Peyer's patch (tissue), 4 donors: ENCODE data around the gene LEMD1.

Experiments used
- POLR2A ChIP-seq, 2 donors: fragments of 450-650 bp; IDR thresholded peaks; one replicate each; pipeline ENCODE4 v1.5.1; 2017; ENCODE audit warnings: antibody characterized with exemption in 2 of 2, mild to moderate bottlenecking in 2 of 2, moderate library complexity in 2 of 2
- TF ChIP-seq, protein P1 (sequence below), 6 experiments: fragments of 450-650 bp in 4 of 6; fragments of 200-600 bp in 2 of 6; sonication (generic) in 1 of 6; IDR thresholded peaks; one replicate each; pipeline ENCODE4 v1.5.1; 2017 to 2019; ENCODE audit warnings: antibody characterized with exemption in 6 of 6, mild to moderate bottlenecking in 3 of 6, moderate library complexity in 1 of 6

DNA sequence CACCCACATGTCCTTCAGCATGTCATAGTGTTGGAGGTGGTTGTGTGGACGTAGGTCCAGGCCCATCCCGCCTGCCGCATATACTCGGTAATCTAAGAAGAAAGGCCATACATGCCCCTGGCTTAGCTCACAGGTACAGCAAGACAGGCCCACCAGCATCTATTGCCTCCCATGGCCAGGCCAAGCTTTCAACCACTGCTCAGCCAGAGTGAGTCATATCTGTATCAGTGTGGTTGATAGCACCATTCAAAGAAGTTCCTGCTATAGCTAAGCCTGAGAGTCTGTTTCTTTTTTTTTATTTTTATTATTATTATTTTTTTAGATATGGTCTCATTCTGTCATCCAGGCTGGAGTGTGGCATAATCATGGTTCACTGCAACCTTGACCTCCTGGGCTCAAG is 82.1 kb downstream of the LEMD1 start:
- TF ChIP-seq, protein P1, sequence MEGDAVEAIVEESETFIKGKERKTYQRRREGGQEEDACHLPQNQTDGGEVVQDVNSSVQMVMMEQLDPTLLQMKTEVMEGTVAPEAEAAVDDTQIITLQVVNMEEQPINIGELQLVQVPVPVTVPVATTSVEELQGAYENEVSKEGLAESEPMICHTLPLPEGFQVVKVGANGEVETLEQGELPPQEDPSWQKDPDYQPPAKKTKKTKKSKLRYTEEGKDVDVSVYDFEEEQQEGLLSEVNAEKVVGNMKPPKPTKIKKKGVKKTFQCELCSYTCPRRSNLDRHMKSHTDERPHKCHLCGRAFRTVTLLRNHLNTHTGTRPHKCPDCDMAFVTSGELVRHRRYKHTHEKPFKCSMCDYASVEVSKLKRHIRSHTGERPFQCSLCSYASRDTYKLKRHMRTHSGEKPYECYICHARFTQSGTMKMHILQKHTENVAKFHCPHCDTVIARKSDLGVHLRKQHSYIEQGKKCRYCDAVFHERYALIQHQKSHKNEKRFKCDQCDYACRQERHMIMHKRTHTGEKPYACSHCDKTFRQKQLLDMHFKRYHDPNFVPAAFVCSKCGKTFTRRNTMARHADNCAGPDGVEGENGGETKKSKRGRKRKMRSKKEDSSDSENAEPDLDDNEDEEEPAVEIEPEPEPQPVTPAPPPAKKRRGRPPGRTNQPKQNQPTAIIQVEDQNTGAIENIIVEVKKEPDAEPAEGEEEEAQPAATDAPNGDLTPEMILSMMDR (IDR thresholded peaks at IDR 0.05), result no peak
- no peak for TF ChIP-seq POLR2A (IDR thresholded peaks at IDR 0.05)
